CD4-positive, alpha-beta T cell treated with Interleukin-15 for 1 hour (primary cell): ENCODE data around the gene MRPS5.
"Not testable (repeated sequence)": the region's sequence is repeated elsewhere in the genome, so short reads cannot be mapped to it uniquely, and the experiment has no call there.

Experiments
- DNase-seq: peaks from one replicate; pipeline ENCODE4 v3.0.0-alpha.2; 2020

Gene MRPS5

GRCh38 chr2:95044601-95045000 lies 77.0 kb downstream of the MRPS5 start:
- no peak for DNase-seq

GRCh38 chr2:95043300-95044093 lies 78.1 kb downstream of the MRPS5 start:
- no peak for DNase-seq

- DNase-seq: no peak
These were observed 78.9 kb downstream of the MRPS5 start for GRCh38 chr2:95042472-95043271.

- DNase-seq: no peak
These were observed 79.7 kb downstream of the MRPS5 start for GRCh38 chr2:95041824-95042442.

- DNase-seq: no peak
These were observed 80.4 kb downstream of the MRPS5 start for GRCh38 chr2:95041060-95041823.

GRCh38 chr2:95040426-95040825 lies 81.2 kb downstream of the MRPS5 start:
- DNase-seq: no peak

GRCh38 chr2:95039978-95040377 lies 81.6 kb downstream of the MRPS5 start:
- no peak for DNase-seq

GRCh38 chr2:95039363-95039762 lies 82.2 kb downstream of the MRPS5 start:
- no peak for DNase-seq

- no peak for DNase-seq
These were observed 82.8 kb downstream of the MRPS5 start for GRCh38 chr2:95038635-95039298.

- not testable (repeated sequence) for DNase-seq
These were observed 83.6 kb downstream of the MRPS5 start for GRCh38 chr2:95037841-95038585.

- DNase-seq: no peak
These were observed 84.2 kb downstream of the MRPS5 start for GRCh38 chr2:95037384-95037839.

GRCh38 chr2:95036596-95037383 lies 84.8 kb downstream of the MRPS5 start:
- DNase-seq: no peak
